Heart right ventricle (tissue), 16 donors: ENCODE results near the gene DPF3. TPM values are rescaled to one million over a fixed set of nuclear protein-coding genes. Genes with fewer than 3 reads are reported as not detected.

Experiments
- ATAC-seq, 8 donors: fragments of 200-7000 bp; cut with Tn5 transposase; one replicate each; pipeline ENCODE4 v1.9.1; 2020; ENCODE audit warnings: mild to moderate bottlenecking in 8 of 8, moderate library complexity in 8 of 8, moderate number of reproducible peaks in 1 of 8
- DNase-seq, 2 donors: peaks; one replicate each; pipeline ENCODE4 v3.0.0-alpha.2; 2020
- H3K27ac ChIP-seq, 10 donors: fragments of 200-600 bp; sonication (generic) in 2 of 10; one replicate each; pipeline versions ENCODE4 v1.5.0 to v1.8.0; 2020 to 2022; ENCODE audit warnings: mild to moderate bottlenecking in 3 of 10
- H3K27me3 ChIP-seq, 7 donors: fragments of 200-600 bp; one replicate each; pipeline ENCODE4 v1.8.0; 2021 to 2022; ENCODE audit warnings: mild to moderate bottlenecking in 2 of 7
- H3K36me3 ChIP-seq, 9 donors: fragments of 200-600 bp; sonication (generic) in 1 of 9; one replicate each; pipeline versions ENCODE4 v1.5.0 to v1.8.0; 2020 to 2022; ENCODE audit warnings: mild to moderate bottlenecking in 2 of 9
- H3K4me1 ChIP-seq, 9 donors: fragments of 200-600 bp; sonication (generic) in 1 of 9; one replicate each; pipeline versions ENCODE4 v1.5.0 to v1.8.0; 2020 to 2022; ENCODE audit warnings: mild to moderate bottlenecking in 4 of 9
- H3K4me3 ChIP-seq, 10 donors: fragments of 200-600 bp; sonication (generic) in 2 of 10; one replicate each; pipeline versions ENCODE4 v1.5.0 to v1.8.0; 2020 to 2022; ENCODE audit warnings: mild to moderate bottlenecking in 7 of 10, moderate library complexity in 2 of 10
- H3K9me3 ChIP-seq, 11 donors: fragments of 200-600 bp in 10 of 11; sonication (generic) in 2 of 11; one replicate each; pipeline versions ENCODE4 v1.5.0 to v1.8.0; 2013 to 2022; ENCODE audit warnings: mild to moderate bottlenecking in 2 of 11, control low read depth in 1 of 11, moderate library complexity in 1 of 11
- CTCF ChIP-seq, 9 donors: fragments of 200-600 bp; sonication (generic) in 2 of 9; IDR thresholded peaks; one replicate each; pipeline versions ENCODE4 v1.5.0 to v1.8.0; 2021 to 2022; ENCODE audit warnings: antibody characterized with exemption in 9 of 9, mild to moderate bottlenecking in 5 of 9, moderate library complexity in 1 of 9
- WGBS, 2 donors: extraction: QIAGEN DNeasy Blood & Tissue Kit; methylation state at CpG; one replicate each; pipeline ENCODE4 v1.1.7; 2013; ENCODE audit warnings: inconsistent platforms in 1 of 2; 5-methylcytosine and 5-hydroxymethylcytosine counted together
- intact Hi-C, 10 donors: fragments of 100-400 bp; cut with DNase I; formaldehyde crosslinking; loops; one replicate each; pipeline versions ENCODE4 v1.11.1 to v1.14.2; 2022
- polyA plus RNA-seq, 2 donors: library from polyadenylated mRNA; stranded (reverse); fragments of 200-250 nt; gene quantifications; one replicate each; pipeline ENCODE4 v1.2.3, GENCODE V29; 2013
- total RNA-seq, 10 donors: library from RNA; stranded (reverse); fragmentation: NEBNext Ultra II Directional in 3 of 10; extraction: Animal tissue kit (Norgen Biotek cat#: 25700) in 3 of 10; gene quantifications; one replicate each; pipeline versions ENCODE4 v1.2.1 to v1.2.4, GENCODE V29; 2021 to 2023
- donor health status: Arrhythmogenic right ventricular cardiomyopathy.
- donor health status: ischemic (EF 13 %, LVEDD 7.1; RV severe dilation, severe dysfunction).
- donor health status: healthy with polysubstance abuse.
- donor health status: DM: no; HTN: yes; CAD: no.
- donor health status: DM: no; HTN: no; CAD: no.
- donor health status: ischemic (EF 25% LVEDD 6.9; RV normal size, moderate dysfunction).
- donor health status: ischemic (EF 25% LVEDD 5.7; RV mildly dilated, moderate dysfunction).
- donor health status: healthy.
- donor health status: DM: yes; HTN: yes; CAD: no.
- donor health status: Ischemic cardiomyopathy.
- donor health status: ischemic (EF 35%, LVEDD 5.7; RV mildly dilated, moderate dysfunction).
- donor health status: nonischemic (EF 11% LVEDD 7.7; RV severe dilation, severe dysfunction).
- donor health status: DM: yes; HTN: yes; CAD: no.
- donor health status: PGD.
- donor health status: ischemic (EF 29% LVEDD 5.4; RV normal size, mild dysfunction).
- donor health status: nonischemic (EF 23%, LVEDD 6.1; RV moderate dilation, normal function).

DPF3 gene
- total and polyA plus RNA-seq, 12 donors = 3.8 to 52.3 (median 35.6) TPM

- ATAC-seq (no peak), DNase-seq (no peak)
- intact Hi-C loops = loop anchor here in 3 of 10 donors (5.0 to 10.0 kb wide), 3 partner anchors 96 to 188 kb away; partner anchors contain the start of gene DPF3 (in 1 of the 3)
- H3K36me3 ChIP-seq = peaks cover 0 to 11% (median 0%) of the 10 kb centered on the region in 9 donors
- WGBS, 2 donors = 73 to 77% methylated on average over 4 of the region's 4 CpGs
- peak overlapping the region in 9 of 10 donors; percentile 68 to 93 (median 71) for H3K27ac ChIP-seq
- no peak overlapping the region for H3K4me3 ChIP-seq
- peaks cover 10 to 64% (median 40%) of the 10 kb centered on the region in 9 donors for H3K4me1 ChIP-seq
- TF ChIP-seq CTCF (IDR thresholded peaks at IDR 0.05) = no peak
- H3K9me3 ChIP-seq = no peaks in the 10 kb centered on the region
- no peaks in the 10 kb centered on the region for H3K27me3 ChIP-seq
Measured at GRCh38 chr14:72716476-72716875, 177.4 kb downstream of the DPF3 start.

DNA sequence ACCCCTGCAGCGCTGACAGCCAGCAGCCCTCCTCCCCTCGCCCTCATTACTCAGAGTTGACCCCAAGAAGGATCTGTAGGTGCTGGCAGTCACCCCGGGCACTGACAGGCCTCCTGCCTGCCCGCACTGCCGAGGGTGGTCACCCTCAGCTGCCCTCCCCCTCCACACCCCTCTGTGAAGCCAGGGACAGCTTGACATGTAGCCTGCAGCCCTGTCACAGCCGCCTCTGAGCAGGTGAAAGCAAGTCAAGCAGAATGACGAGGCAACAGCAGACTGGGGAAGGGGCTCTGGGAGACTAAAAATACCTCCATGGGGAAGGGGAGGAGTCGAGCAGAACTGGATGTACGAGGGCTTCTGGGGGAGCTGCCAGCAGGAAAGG lies 178.1 kb downstream of the DPF3 start:
- H3K27me3 ChIP-seq = no peaks in the 10 kb centered on the region
- peaks cover 0 to 11% (median 0%) of the 10 kb centered on the region in 9 donors for H3K36me3 ChIP-seq
- peaks cover 10 to 64% (median 40%) of the 10 kb centered on the region in 9 donors for H3K4me1 ChIP-seq
- 28 to 29% methylated on average over 9 of the region's 9 CpGs for WGBS, 2 donors
- ATAC-seq (peak; percentile 67 to 89 (median 75)), DNase-seq (peak; percentile 54 to 71)
- intact Hi-C loops = loop anchor here in 3 of 10 donors (5.0 to 10.0 kb wide), 3 partner anchors 96 to 189 kb away; partner anchors contain the start of gene DPF3 (in 1 of the 3)
- H3K27ac ChIP-seq = peak overlapping the region; percentile 68 to 93 (median 78)
- H3K9me3 ChIP-seq = no peaks in the 10 kb centered on the region
- no peak for TF ChIP-seq CTCF (IDR thresholded peaks at IDR 0.05)
- H3K4me3 ChIP-seq = no peak overlapping the region

GRCh38 chr14:72715215-72715849 lies 178.6 kb downstream of the DPF3 start:
- intact Hi-C loops = loop anchor here in 3 of 10 donors (5.0 to 10.0 kb wide), 3 partner anchors 97 to 189 kb away; partner anchors contain the start of gene DPF3 (in 1 of the 3)
- peak; percentile 40 to 69 for DNase-seq
- peak overlapping the region; percentile 68 to 93 (median 78) for H3K27ac ChIP-seq
- no peaks in the 10 kb centered on the region for H3K27me3 ChIP-seq
- 43 to 46% methylated on average over 7 of the region's 7 CpGs for whole genome bisulfite sequencing, 2 donors
- ATAC-seq = peak; percentile 73 to 94 (median 87)
- no peak overlapping the region for H3K4me3 ChIP-seq
- H3K4me1 ChIP-seq = peaks cover 10 to 62% (median 40%) of the 10 kb centered on the region in 9 donors
- no peaks in the 10 kb centered on the region for H3K9me3 ChIP-seq
- peaks cover 0 to 11% (median 0%) of the 10 kb centered on the region in 9 donors for H3K36me3 ChIP-seq
- TF ChIP-seq CTCF (IDR thresholded peaks at IDR 0.05) = no peak

- H3K27ac ChIP-seq = peak overlapping the region; percentile 68 to 93 (median 78)
- peak; percentile 34 to 39 for DNase-seq
- intact Hi-C loops = loop anchor here in 3 of 10 donors (5.0 to 10.0 kb wide), 3 partner anchors 97 to 190 kb away; partner anchors contain the start of gene DPF3 (in 1 of the 3)
- TF ChIP-seq CTCF (IDR thresholded peaks at IDR 0.05) = no peak
- H3K9me3 ChIP-seq = no peaks in the 10 kb centered on the region
- no peak overlapping the region for H3K4me3 ChIP-seq
- H3K27me3 ChIP-seq = no peaks in the 10 kb centered on the region
- ATAC-seq = peak; percentile 27 to 71 (median 46)
- H3K36me3 ChIP-seq = peaks cover 0 to 11% (median 0%) of the 10 kb centered on the region in 9 donors
- peaks cover 10 to 57% (median 40%) of the 10 kb centered on the region in 9 donors for H3K4me1 ChIP-seq
- WGBS, 2 donors = 63 to 64% methylated on average over 8 of the region's 8 CpGs
Measured at GRCh38 chr14:72714871-72715214, 179.1 kb downstream of the DPF3 start.
